Vagina (tissue), 2 donors: ENCODE measurements around the gene TECPR1. TPM values are rescaled to one million over a fixed set of nuclear protein-coding genes. Genes with fewer than 3 reads are reported as not detected.

Source experiments
- DNase-seq, 2 donors: peaks; one replicate each; pipeline ENCODE4 v3.0.0-alpha.2; 2017; ENCODE audit errors: extremely low spot score in 2 of 2
- H3K27ac ChIP-seq: fragments of 200-600 bp; sonication (generic); one replicate; pipeline ENCODE4 v1.5.1; 2019
- H3K27me3 ChIP-seq: fragments of 200-600 bp; sonication (generic); one replicate; pipeline ENCODE4 v1.5.1; 2019
- H3K36me3 ChIP-seq, 2 donors: fragments of 200-600 bp; sonication (generic); one replicate each; pipeline ENCODE4 v1.5.1; 2017 to 2019
- H3K4me1 ChIP-seq: fragments of 200-600 bp; sonication (generic); one replicate; pipeline ENCODE4 v1.5.1; 2019
- H3K4me3 ChIP-seq, 2 donors: fragments of 200-600 bp; sonication (generic); 1 replicate in 1 of 2; 2 replicates in 1 of 2; pipeline ENCODE4 v1.5.1; 2016 to 2019
- H3K9me3 ChIP-seq: fragments of 200-600 bp; sonication (generic); one replicate; pipeline ENCODE4 v1.5.1; 2019
- POLR2A ChIP-seq, 2 donors: fragments of 450-650 bp; IDR thresholded peaks; one replicate each; pipeline ENCODE4 v1.6.1; 2017; ENCODE audit warnings: antibody characterized with exemption in 2 of 2, mild to moderate bottlenecking in 2 of 2, moderate library complexity in 2 of 2
- POLR2AphosphoS5 ChIP-seq, 2 donors: sonication (generic); formaldehyde crosslinking; IDR thresholded peaks; one replicate each; pipeline ENCODE4 v1.9.0; 2017; ENCODE audit warnings: antibody characterized with exemption in 2 of 2, mild to moderate bottlenecking in 2 of 2, low read depth in 1 of 2; ENCODE audit not compliant: insufficient read depth in 1 of 2
- intact Hi-C: fragments of 100-400 bp; cut with DNase I; formaldehyde crosslinking; loops from one replicate; pipeline ENCODE4 v1.15.1; 2023
- total RNA-seq: library from RNA; depleted of rRNA; stranded (reverse); fragments of >200 nt; gene quantifications from one replicate; pipeline ENCODE4 v1.2.3, GENCODE V29; 2016
- TF ChIP-seq, protein P1 (sequence below), 3 experiments: fragments of 450-650 bp in 2 of 3; fragments of 200-600 bp in 1 of 3; sonication (generic) in 1 of 3; IDR thresholded peaks; one replicate each; pipeline ENCODE4 v1.5.1; 2017 to 2019; ENCODE audit warnings: antibody characterized with exemption in 3 of 3, mild to moderate bottlenecking in 2 of 3, moderate library complexity in 2 of 3

TECPR1 gene
- total RNA-seq, 1 donor from 2014 or later: 19.6 TPM

- DNase-seq: no peak
- no peak overlapping the region for H3K27ac ChIP-seq
- TF ChIP-seq, protein P1, sequence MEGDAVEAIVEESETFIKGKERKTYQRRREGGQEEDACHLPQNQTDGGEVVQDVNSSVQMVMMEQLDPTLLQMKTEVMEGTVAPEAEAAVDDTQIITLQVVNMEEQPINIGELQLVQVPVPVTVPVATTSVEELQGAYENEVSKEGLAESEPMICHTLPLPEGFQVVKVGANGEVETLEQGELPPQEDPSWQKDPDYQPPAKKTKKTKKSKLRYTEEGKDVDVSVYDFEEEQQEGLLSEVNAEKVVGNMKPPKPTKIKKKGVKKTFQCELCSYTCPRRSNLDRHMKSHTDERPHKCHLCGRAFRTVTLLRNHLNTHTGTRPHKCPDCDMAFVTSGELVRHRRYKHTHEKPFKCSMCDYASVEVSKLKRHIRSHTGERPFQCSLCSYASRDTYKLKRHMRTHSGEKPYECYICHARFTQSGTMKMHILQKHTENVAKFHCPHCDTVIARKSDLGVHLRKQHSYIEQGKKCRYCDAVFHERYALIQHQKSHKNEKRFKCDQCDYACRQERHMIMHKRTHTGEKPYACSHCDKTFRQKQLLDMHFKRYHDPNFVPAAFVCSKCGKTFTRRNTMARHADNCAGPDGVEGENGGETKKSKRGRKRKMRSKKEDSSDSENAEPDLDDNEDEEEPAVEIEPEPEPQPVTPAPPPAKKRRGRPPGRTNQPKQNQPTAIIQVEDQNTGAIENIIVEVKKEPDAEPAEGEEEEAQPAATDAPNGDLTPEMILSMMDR (IDR thresholded peaks at IDR 0.05): no peak
- TF ChIP-seq POLR2A (IDR thresholded peaks at IDR 0.05): no peak
- no peaks in the 10 kb centered on the region for H3K27me3 ChIP-seq
- intact Hi-C loops: no loop called here
- H3K36me3 ChIP-seq: peaks cover 0 to 15% of the 10 kb centered on the region in 2 donors
- no peaks in the 10 kb centered on the region for H3K9me3 ChIP-seq
- no peak overlapping the region for H3K4me3 ChIP-seq
- no peaks in the 10 kb centered on the region for H3K4me1 ChIP-seq
Measured at GRCh38 chr7:98232799-98233198, 19.2 kb downstream of the TECPR1 start.

GRCh38 chr7:98232263-98232585, 19.8 kb downstream of the TECPR1 start:
- TF ChIP-seq POLR2AphosphoS5 (IDR thresholded peaks at IDR 0.05; ENCODE audit: insufficient read depth in 1 of 2, low read depth in 1 of 2) (no peak), POLR2A (IDR thresholded peaks at IDR 0.05) (no peak)
- TF ChIP-seq, protein P1 (IDR thresholded peaks at IDR 0.05): no peak
- peaks cover 0 to 15% of the 10 kb centered on the region in 2 donors for H3K36me3 ChIP-seq
- DNase-seq: no peak
- H3K4me1 ChIP-seq: no peaks in the 10 kb centered on the region
- no peak overlapping the region for H3K27ac ChIP-seq
- intact Hi-C loops: no loop called here
- H3K27me3 ChIP-seq: no peaks in the 10 kb centered on the region
- H3K9me3 ChIP-seq: no peaks in the 10 kb centered on the region
- H3K4me3 ChIP-seq: no peak overlapping the region

- no peak for DNase-seq
- Histone ChIP-seq H3K36me3 (peaks cover 0 to 14% of the 10 kb centered on the region in 2 donors), H3K27ac (no peak overlapping the region), H3K27me3 (no peaks in the 10 kb centered on the region), H3K4me1 (no peaks in the 10 kb centered on the region), H3K4me3 (no peak overlapping the region), H3K9me3 (no peaks in the 10 kb centered on the region)
- intact Hi-C loops: no loop called here
- TF ChIP-seq, protein P1 (IDR thresholded peaks at IDR 0.05): no peak
Measured at GRCh38 chr7:98231493-98232262, 20.4 kb downstream of the TECPR1 start.

DNA sequence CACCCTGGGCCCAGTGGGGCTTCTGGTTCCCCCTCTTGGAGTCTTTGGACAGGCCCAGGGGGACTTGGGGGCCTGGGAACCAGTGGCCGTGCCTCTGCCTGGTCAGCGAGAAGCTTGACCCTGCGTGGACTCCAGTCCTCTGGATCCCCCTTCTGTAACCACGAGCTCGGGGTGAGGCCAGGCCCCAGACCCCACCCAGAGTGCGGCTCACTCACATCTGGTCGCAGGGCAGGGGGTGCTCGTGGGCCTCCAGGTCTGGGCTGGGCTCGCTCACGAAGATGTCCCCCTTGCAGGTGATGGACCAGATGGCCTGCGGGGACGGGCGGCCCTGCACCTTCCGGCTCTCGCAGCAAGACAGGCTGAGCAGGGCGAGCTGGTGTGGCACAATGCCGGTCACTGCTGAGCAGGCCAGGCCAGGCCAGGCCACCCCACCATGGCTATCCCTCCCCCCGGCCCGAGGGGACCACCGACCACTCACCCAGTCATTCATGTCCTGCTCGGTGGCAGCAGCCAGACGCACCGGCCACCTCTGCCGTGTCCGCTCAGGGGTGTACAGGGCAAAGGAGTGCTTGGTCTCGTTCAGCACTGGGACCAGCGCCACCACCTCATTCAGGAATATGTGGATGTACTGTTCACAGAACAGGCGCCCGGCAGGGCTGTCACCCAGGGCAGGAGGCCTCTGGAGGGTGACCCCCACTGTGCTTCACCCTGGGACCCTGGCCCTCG, 21.1 kb downstream of the TECPR1 start:
- Histone ChIP-seq H3K4me3 (no peak overlapping the region), H3K27me3 (no peaks in the 10 kb centered on the region), H3K4me1 (no peaks in the 10 kb centered on the region), H3K36me3 (peaks cover 0 to 20% of the 10 kb centered on the region in 2 donors), H3K27ac (no peak overlapping the region), H3K9me3 (no peaks in the 10 kb centered on the region)
- TF ChIP-seq, protein P1 (IDR thresholded peaks at IDR 0.05): no peak
- DNase-seq: no peak
- intact Hi-C loops: no loop called here

DNA sequence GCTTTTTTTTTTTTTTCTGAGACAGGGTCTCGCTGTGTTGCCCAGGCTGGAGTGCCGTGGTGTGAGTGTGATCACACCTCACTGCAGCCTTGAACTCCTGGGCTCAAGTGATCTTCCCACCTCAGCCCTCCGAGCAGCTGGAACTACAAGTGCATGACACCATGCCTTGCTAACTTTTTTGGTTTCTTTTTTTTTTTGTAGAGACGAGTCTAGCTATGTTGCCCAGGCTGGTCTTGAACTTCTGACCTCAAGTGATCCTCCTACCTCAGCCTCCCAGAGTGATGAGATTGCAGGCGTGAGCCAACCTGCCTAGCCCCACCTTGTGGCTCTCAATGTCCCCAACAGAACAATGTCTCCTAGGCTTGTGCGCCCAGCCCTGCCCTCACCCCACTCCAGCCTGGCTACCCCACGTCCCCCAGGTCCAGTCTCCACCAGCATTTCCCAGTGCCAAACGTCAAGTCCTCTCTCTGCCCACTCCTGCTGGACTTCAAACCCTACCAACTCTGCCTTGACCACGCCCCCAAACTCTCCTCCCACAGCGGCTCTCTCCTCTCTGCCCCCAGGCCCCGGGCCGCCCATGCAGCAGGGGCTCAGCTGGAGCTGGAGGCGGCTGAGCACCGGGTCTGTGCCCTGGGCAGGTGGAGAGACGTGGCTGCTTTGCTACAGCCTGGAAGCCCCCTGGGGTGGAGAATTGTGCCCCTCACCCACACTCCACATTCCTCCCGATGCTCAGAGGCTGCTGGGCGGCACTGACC, 21.9 kb downstream of the TECPR1 start:
- H3K36me3 ChIP-seq: peaks cover 0 to 25% of the 10 kb centered on the region in 2 donors
- TF ChIP-seq, protein P1 (IDR thresholded peaks at IDR 0.05): no peak
- no peak for TF ChIP-seq POLR2A (IDR thresholded peaks at IDR 0.05)
- TF ChIP-seq POLR2AphosphoS5 (IDR thresholded peaks at IDR 0.05; ENCODE audit: insufficient read depth in 1 of 2, low read depth in 1 of 2): no peak
- H3K4me1 ChIP-seq: no peaks in the 10 kb centered on the region
- H3K9me3 ChIP-seq: no peaks in the 10 kb centered on the region
- no peak overlapping the region for H3K4me3 ChIP-seq
- H3K27ac ChIP-seq: no peak overlapping the region
- intact Hi-C loops: no loop called here
- DNase-seq: no peak
- no peaks in the 10 kb centered on the region for H3K27me3 ChIP-seq
